Calu3 (cell line): ENCODE results near the gene MRTFA. TPM values are rescaled to one million over a fixed set of nuclear protein-coding genes. Genes with fewer than 3 reads are reported as not detected.
"Not testable (repeated sequence)": the region's sequence is repeated elsewhere in the genome, so short reads cannot be mapped to it uniquely, and the experiment has no call there.

Experiments used
- BruUV-seq: library from RNA; stranded (reverse); fragments of 400-500 nt; replicated peaks from 2 replicates; lab custom pipeline; 2021; lab: Mats Ljungman, UMichigan
- CTCF ChIA-PET: fragments of 300-600 bp; sonication (Branson Sonifier 250); formaldehyde crosslinking; loops from one replicate; lab custom pipeline; 2022; ENCODE audit warnings: antibody characterized with exemption; lab: Charles Lee
- DNase-seq: peaks from one replicate; pipeline ENCODE4 v3.0.0; 2022
- H3K27ac Mint-ChIP-seq: one replicate; pipeline ENCODE4 v1.8.0; 2022; ENCODE audit warnings: mixed read lengths; ENCODE audit not compliant: unreplicated experiment
- H3K27me3 Mint-ChIP-seq: one replicate; pipeline ENCODE4 v1.8.0; 2022; ENCODE audit warnings: mixed read lengths; ENCODE audit not compliant: unreplicated experiment
- H3K36me3 Mint-ChIP-seq: one replicate; pipeline ENCODE4 v1.8.0; 2022; ENCODE audit warnings: mild to moderate bottlenecking, moderate library complexity, mixed read lengths; ENCODE audit not compliant: insufficient read depth, unreplicated experiment
- H3K4me1 Mint-ChIP-seq: one replicate; pipeline ENCODE4 v1.8.0; 2022; ENCODE audit warnings: mild to moderate bottlenecking, low read depth, mixed read lengths; ENCODE audit not compliant: unreplicated experiment
- H3K4me3 Mint-ChIP-seq: one replicate; pipeline ENCODE4 v1.8.0; 2022; ENCODE audit warnings: mild to moderate bottlenecking, low read depth, moderate library complexity, mixed read lengths; ENCODE audit not compliant: unreplicated experiment
- H3K9me3 Mint-ChIP-seq: one replicate; pipeline ENCODE4 v1.8.0; 2022; ENCODE audit warnings: low read depth, mixed read lengths; ENCODE audit not compliant: unreplicated experiment
- CTCF ChIP-seq: fragments of 200-600 bp; IDR thresholded peaks from one replicate; pipeline ENCODE4 v1.8.0; 2022; ENCODE audit warnings: antibody characterized with exemption; ENCODE audit not compliant: unreplicated experiment
- intact Hi-C: fragments of 100-400 bp; cut with micrococcal nuclease; formaldehyde crosslinking; loops from one replicate; pipeline ENCODE4 v1.10.0; 2022; ENCODE audit not compliant: unreplicated experiment
- total RNA-seq: library from RNA; stranded (reverse); gene quantifications from 2 replicates; pipeline ENCODE4 v1.2.3, GENCODE V29; 2022

The MRTFA gene
- total RNA-seq, 1 experiment from 2014 or later, result 54.1 TPM

- Mint-ChIP-seq H3K4me3 (no peak overlapping the region), H3K36me3 (no peaks in the 10 kb centered on the region), H3K9me3 (no peaks in the 10 kb centered on the region), H3K27ac (no peak overlapping the region), H3K4me1 (peaks cover 36% of the 10 kb centered on the region), H3K27me3 (no peaks in the 10 kb centered on the region)
- no peak for TF ChIP-seq CTCF
- intact Hi-C loops, result no loop called here
- no TSS peak for BruUV-seq
- CTCF ChIA-PET, result interaction anchor here (0.6 to 0.9 kb wide), 2 partner anchors 10 to 26 kb away, joined by 3 read pairs; no protein-coding TSS in a partner anchor
- DNase-seq, result no peak
Observed at GRCh38 chr22:40531951-40532900, 104.3 kb downstream of the MRTFA start.

- BruUV-seq, H3K4me3 Mint-ChIP-seq, H3K36me3 Mint-ChIP-seq, DNase-seq, H3K9me3 Mint-ChIP-seq, H3K27me3 Mint-ChIP-seq, intact Hi-C loops, H3K27ac Mint-ChIP-seq: not testable (repeated sequence)
- CTCF ChIA-PET, result interaction anchor here (0.6 kb wide), 2 partner anchors 79 to 80 kb away, joined by 3 to 4 read pairs; no protein-coding TSS in a partner anchor
- peaks cover 43% of the 10 kb centered on the region for H3K4me1 Mint-ChIP-seq
Observed at GRCh38 chr22:40530391-40530790, 106.1 kb downstream of the MRTFA start.

- no peak for TF ChIP-seq CTCF
- intact Hi-C loops, result no loop called here
- Mint-ChIP-seq H3K4me1 (peaks cover 44% of the 10 kb centered on the region), H3K27me3 (no peaks in the 10 kb centered on the region), H3K4me3 (no peak overlapping the region), H3K36me3 (no peaks in the 10 kb centered on the region), H3K9me3 (no peaks in the 10 kb centered on the region), H3K27ac (no peak overlapping the region)
- CTCF ChIA-PET, result interaction anchor here (0.6 kb wide), 1 partner anchor 78 kb away, joined by 4 read pairs; no protein-coding TSS in a partner anchor
- no peak for DNase-seq
- BruUV-seq, result no TSS peak
Observed at GRCh38 chr22:40529821-40530220, 106.7 kb downstream of the MRTFA start.

GRCh38 chr22:40526960-40527359, 109.6 kb downstream of the MRTFA start:
- no peak overlapping the region for H3K4me3 Mint-ChIP-seq
- no peak for DNase-seq
- intact Hi-C loops, result no loop called here
- BruUV-seq, result no TSS peak
- no peaks in the 10 kb centered on the region for H3K36me3 Mint-ChIP-seq
- no peak overlapping the region for H3K27ac Mint-ChIP-seq
- no peaks in the 10 kb centered on the region for H3K9me3 Mint-ChIP-seq
- peaks cover 29% of the 10 kb centered on the region for H3K4me1 Mint-ChIP-seq
- H3K27me3 Mint-ChIP-seq, result no peaks in the 10 kb centered on the region
- CTCF ChIA-PET, result interaction anchor here (0.8 kb wide), 2 partner anchors 20 to 118 kb away, joined by 3 to 4 read pairs; no protein-coding TSS in a partner anchor
- TF ChIP-seq CTCF, result no peak
